ENCODE results near the gene P2RY12.

The P2RY12 gene

DNA sequence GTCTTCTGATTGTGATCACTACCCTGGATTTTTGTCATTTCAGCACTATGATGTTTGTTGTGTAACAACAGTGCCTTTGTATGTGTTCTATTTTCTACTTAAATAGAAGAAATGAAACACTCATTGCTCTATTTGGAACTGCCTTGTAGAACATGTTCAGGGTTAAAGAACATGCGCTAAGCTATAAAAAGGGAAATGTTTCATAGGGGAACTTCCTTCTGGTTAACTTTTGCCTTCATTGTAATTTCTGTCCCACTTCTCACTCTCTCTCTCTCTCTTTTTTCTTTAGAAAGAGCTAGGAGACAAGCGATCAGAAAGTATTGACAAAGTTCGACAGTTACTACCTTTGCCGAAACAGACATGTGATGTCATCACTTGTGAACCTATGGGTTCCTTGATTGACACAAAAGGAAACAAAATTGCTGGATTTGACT is at the start of gene P2RY12:
TSS of gene P2RY12 (minus strand) at position 13 of the 434 bp plus-strand sequence. CDS start 45,908 bp downstream, outside the sequence.
- no peaks in the 10 kb centered on the region for H3K9me3 ChIP-seq (ENCODE audit: insufficient read depth, low read length)
- H2AFZ ChIP-seq (ENCODE audit: low read depth, low read length) = peak within 1 kb of the TSS; percentile 66
- no peaks in the 10 kb centered on the region for H3K27me3 ChIP-seq (ENCODE audit: low read depth, low read length)
- TF ChIP-seq, protein P1, sequence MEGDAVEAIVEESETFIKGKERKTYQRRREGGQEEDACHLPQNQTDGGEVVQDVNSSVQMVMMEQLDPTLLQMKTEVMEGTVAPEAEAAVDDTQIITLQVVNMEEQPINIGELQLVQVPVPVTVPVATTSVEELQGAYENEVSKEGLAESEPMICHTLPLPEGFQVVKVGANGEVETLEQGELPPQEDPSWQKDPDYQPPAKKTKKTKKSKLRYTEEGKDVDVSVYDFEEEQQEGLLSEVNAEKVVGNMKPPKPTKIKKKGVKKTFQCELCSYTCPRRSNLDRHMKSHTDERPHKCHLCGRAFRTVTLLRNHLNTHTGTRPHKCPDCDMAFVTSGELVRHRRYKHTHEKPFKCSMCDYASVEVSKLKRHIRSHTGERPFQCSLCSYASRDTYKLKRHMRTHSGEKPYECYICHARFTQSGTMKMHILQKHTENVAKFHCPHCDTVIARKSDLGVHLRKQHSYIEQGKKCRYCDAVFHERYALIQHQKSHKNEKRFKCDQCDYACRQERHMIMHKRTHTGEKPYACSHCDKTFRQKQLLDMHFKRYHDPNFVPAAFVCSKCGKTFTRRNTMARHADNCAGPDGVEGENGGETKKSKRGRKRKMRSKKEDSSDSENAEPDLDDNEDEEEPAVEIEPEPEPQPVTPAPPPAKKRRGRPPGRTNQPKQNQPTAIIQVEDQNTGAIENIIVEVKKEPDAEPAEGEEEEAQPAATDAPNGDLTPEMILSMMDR (IDR thresholded peaks at IDR 0.05; ENCODE audit: low read depth, low read length) = no peak
- no peak for TF ChIP-seq EZH2phosphoT487 (IDR thresholded peaks at IDR 0.05; ENCODE audit: low read depth)
- peak within 1 kb of the TSS; percentile 79 for H3K4me2 ChIP-seq (ENCODE audit: low read length)
- H3K4me3 ChIP-seq (ENCODE audit: low read length) = peak within 1 kb of the TSS; percentile 64
- H4K20me1 ChIP-seq (ENCODE audit: insufficient read depth, low read length) = no peaks in the 10 kb centered on the region
- H3K9ac ChIP-seq (ENCODE audit: low read length) = peak within 1 kb of the TSS; percentile 47
- peak within 1 kb of the TSS; percentile 93 for H3K27ac ChIP-seq (ENCODE audit: low read length)
- H3K36me3 ChIP-seq (replicated peaks; ENCODE audit: low read depth, low read length) = no peaks in the 10 kb centered on the region
- peaks cover 82% of the 10 kb centered on the region for H3K4me1 ChIP-seq (ENCODE audit: low read length)
- H3K79me2 ChIP-seq (ENCODE audit: low read length) = no peaks in the 10 kb centered on the region

DNA sequence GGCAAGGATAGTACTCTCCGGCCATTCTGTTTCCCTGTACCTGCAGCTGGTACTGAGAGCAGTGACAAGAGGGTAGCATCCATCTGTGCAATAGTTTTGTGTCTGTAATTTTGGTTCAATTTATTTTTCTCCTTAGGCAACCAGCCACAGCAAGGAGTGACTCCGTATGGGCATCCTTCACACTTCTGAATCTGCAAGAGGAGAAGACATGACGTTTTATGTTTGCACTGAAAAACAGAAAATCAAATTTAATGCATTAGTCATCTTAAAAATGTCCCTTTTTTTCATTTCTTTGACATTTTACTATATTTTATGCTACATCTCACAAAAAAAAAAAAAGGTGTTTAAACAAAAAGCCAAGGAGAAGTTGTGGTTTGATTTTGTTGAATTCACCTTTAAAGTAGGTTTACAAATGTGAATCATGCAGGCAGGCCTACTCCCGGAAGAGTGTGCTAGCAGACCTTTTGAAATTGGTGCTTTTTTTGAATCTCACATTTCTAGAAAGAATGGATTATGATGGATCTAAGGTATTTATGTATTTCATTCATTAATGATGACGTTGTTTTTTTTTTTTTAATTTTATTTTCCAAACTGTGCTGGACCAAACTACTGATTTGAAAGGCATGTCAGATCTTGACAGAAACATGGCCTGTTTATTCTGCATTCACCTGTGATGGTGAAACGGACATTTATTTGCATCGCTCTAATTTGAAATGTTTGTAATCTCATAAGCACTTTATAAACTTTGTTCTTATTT is 48.2 kb upstream of the P2RY12 start:
- H3K4me1 ChIP-seq (ENCODE audit: low read length) = peaks cover 17% of the 10 kb centered on the region
- H3K36me3 ChIP-seq (replicated peaks; ENCODE audit: low read depth, low read length) = peaks cover 10% of the 10 kb centered on the region
- no peak overlapping the region for H3K4me2 ChIP-seq (ENCODE audit: low read length)
- H3K27ac ChIP-seq (ENCODE audit: low read length) = no peak overlapping the region
- no peak overlapping the region for H2AFZ ChIP-seq (ENCODE audit: low read depth, low read length)
- H3K4me3 ChIP-seq (ENCODE audit: low read length) = no peak overlapping the region
- no peaks in the 10 kb centered on the region for H3K9me3 ChIP-seq (ENCODE audit: insufficient read depth, low read length)
- H3K9ac ChIP-seq (ENCODE audit: low read length) = no peak overlapping the region
- no peaks in the 10 kb centered on the region for H3K27me3 ChIP-seq (ENCODE audit: low read depth, low read length)
- TF ChIP-seq EZH2phosphoT487 (IDR thresholded peaks at IDR 0.05; ENCODE audit: low read depth) = no peak
- TF ChIP-seq, protein P1 (IDR thresholded peaks at IDR 0.05; ENCODE audit: low read depth, low read length) = no peak
- H4K20me1 ChIP-seq (ENCODE audit: insufficient read depth, low read length) = no peaks in the 10 kb centered on the region
- no peaks in the 10 kb centered on the region for H3K79me2 ChIP-seq (ENCODE audit: low read length)

DNA sequence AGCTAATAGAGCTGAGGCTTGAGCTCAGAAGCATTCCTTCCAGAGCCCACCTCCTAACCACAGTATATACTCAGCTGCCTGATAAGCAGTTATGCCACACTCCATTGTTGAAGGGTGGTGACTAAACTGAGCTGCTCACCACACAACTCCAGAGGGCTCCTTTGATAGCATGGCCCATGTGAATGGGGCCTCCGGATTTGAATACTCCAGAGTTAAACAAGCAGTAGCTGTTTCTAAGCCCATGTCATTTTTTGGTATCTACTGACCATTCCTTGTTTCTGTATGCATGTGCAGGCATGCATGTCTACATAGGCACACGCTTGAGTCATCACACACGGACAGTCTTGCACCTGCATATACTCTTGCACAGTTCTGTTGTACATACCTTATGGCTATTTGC is 47.4 kb upstream of the P2RY12 start:
- no peak overlapping the region for H2AFZ ChIP-seq (ENCODE audit: low read depth, low read length)
- no peak overlapping the region for H3K9ac ChIP-seq (ENCODE audit: low read length)
- H3K27ac ChIP-seq (ENCODE audit: low read length) = no peak overlapping the region
- H3K9me3 ChIP-seq (ENCODE audit: insufficient read depth, low read length) = no peaks in the 10 kb centered on the region
- TF ChIP-seq, protein P1 (IDR thresholded peaks at IDR 0.05; ENCODE audit: low read depth, low read length) = no peak
- TF ChIP-seq EZH2phosphoT487 (IDR thresholded peaks at IDR 0.05; ENCODE audit: low read depth) = no peak
- H3K4me3 ChIP-seq (ENCODE audit: low read length) = no peak overlapping the region
- H3K79me2 ChIP-seq (ENCODE audit: low read length) = no peaks in the 10 kb centered on the region
- peaks cover 17% of the 10 kb centered on the region for H3K4me1 ChIP-seq (ENCODE audit: low read length)
- H3K4me2 ChIP-seq (ENCODE audit: low read length) = no peak overlapping the region
- H4K20me1 ChIP-seq (ENCODE audit: insufficient read depth, low read length) = no peaks in the 10 kb centered on the region
- H3K27me3 ChIP-seq (ENCODE audit: low read depth, low read length) = no peaks in the 10 kb centered on the region
- peaks cover 6% of the 10 kb centered on the region for H3K36me3 ChIP-seq (replicated peaks; ENCODE audit: low read depth, low read length)

DNA sequence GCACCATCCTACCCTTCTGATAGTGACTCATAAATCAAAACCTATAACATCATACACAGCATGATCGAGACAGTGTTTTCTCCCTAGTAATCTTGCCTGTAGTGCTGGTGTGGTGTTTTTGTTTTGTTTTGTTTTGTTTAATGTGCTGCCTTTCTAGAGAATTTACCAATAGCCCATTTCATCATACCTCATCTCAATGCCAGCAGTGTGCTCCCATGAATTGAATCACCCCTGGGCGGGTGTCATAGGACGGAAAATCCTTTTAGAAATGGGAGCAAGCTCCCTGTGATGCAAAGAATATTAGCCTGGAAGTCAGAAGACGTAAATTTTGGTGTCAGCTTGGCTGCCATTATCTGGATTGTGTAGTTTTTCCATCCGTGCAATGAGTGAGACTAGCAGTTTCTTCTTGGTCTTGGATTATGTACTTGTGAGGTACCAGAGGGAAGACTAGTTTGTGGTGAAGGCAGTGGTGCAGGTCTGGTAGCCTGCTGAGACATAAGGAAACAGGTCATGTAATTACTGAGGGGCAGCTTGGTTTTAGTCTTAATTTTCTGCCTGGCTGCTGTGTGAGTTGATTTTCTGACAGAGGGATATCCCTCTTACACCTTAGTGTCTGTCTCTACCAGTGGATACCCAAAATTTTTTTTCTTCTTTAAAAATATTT is 46.4 kb upstream of the P2RY12 start:
- H3K27me3 ChIP-seq (ENCODE audit: low read depth, low read length) = no peaks in the 10 kb centered on the region
- no peak overlapping the region for H2AFZ ChIP-seq (ENCODE audit: low read depth, low read length)
- no peaks in the 10 kb centered on the region for H3K79me2 ChIP-seq (ENCODE audit: low read length)
- peaks cover 20% of the 10 kb centered on the region for H3K4me1 ChIP-seq (ENCODE audit: low read length)
- H3K36me3 ChIP-seq (replicated peaks; ENCODE audit: low read depth, low read length) = peaks cover 6% of the 10 kb centered on the region
- H3K27ac ChIP-seq (ENCODE audit: low read length) = no peak overlapping the region
- H4K20me1 ChIP-seq (ENCODE audit: insufficient read depth, low read length) = no peaks in the 10 kb centered on the region
- no peak overlapping the region for H3K4me3 ChIP-seq (ENCODE audit: low read length)
- TF ChIP-seq, protein P1 (IDR thresholded peaks at IDR 0.05; ENCODE audit: low read depth, low read length) = no peak
- no peak for TF ChIP-seq EZH2phosphoT487 (IDR thresholded peaks at IDR 0.05; ENCODE audit: low read depth)
- H3K4me2 ChIP-seq (ENCODE audit: low read length) = peak overlapping the region; percentile 24
- no peak overlapping the region for H3K9ac ChIP-seq (ENCODE audit: low read length)
- H3K9me3 ChIP-seq (ENCODE audit: insufficient read depth, low read length) = no peaks in the 10 kb centered on the region

All from OCI-LY3 (cell line).